Testis (tissue), 3 donors: Measurements from ENCODE around the gene ADAT1. TPM values are rescaled to one million over a fixed set of nuclear protein-coding genes. Genes with fewer than 3 reads are reported as not detected.

Experiments used
- DNase-seq: peaks from one replicate; pipeline ENCODE4 v3.0.0-alpha.2; 2019
- H3K27ac ChIP-seq, 2 donors: fragments of 200-600 bp; sonication (generic); one replicate each; pipeline ENCODE4 v1.5.1; 2019
- H3K27me3 ChIP-seq: fragments of 200-600 bp; sonication (generic); one replicate; pipeline ENCODE4 v1.5.1; 2019
- H3K36me3 ChIP-seq: fragments of 200-600 bp; sonication (generic); one replicate; pipeline ENCODE4 v1.5.1; 2017; ENCODE audit warnings: low read depth; ENCODE audit errors: missing control alignments
- H3K4me1 ChIP-seq: fragments of 200-600 bp; sonication (generic); one replicate; pipeline ENCODE4 v1.5.1; 2019
- H3K4me3 ChIP-seq, 2 donors: fragments of 200-600 bp; sonication (generic); one replicate each; pipeline ENCODE4 v1.5.1; 2017 to 2019
- H3K9me3 ChIP-seq: fragments of 200-600 bp; sonication (generic); one replicate; pipeline ENCODE4 v1.5.1; 2017
- CTCF ChIP-seq, 3 experiments: fragments of 450-650 bp in 2 of 3; fragments of 200-600 bp in 1 of 3; sonication (generic) in 1 of 3; IDR thresholded peaks; one replicate each; pipeline ENCODE4 v1.5.1; 2016 to 2019; ENCODE audit warnings: antibody characterized with exemption in 3 of 3, mild to moderate bottlenecking in 2 of 3, moderate library complexity in 1 of 3
- POLR2A ChIP-seq: fragments of 450-650 bp; IDR thresholded peaks from one replicate; pipeline ENCODE4 v1.6.1; 2017; ENCODE audit warnings: antibody characterized with exemption, mild to moderate bottlenecking, moderate library complexity
- WGBS, 2 donors: methylation state at CpG; one replicate each; pipeline ENCODE4 v1.1.5; 2018; 5-methylcytosine and 5-hydroxymethylcytosine counted together
- intact Hi-C: fragments of 100-400 bp; cut with DNase I; formaldehyde crosslinking; loops from one replicate; pipeline ENCODE4 v1.15.1; 2023; ENCODE audit warnings: low total_unique reads
- polyA plus RNA-seq: library from polyadenylated mRNA; stranded (reverse); fragments of 350-450 nt; fragmentation: Illumina TruSeq; extraction: RNeasy Lipid Tissue Mini Kit (QIAGEN cat#74804); gene quantifications from one replicate; pipeline ENCODE4 v1.2.3, GENCODE V29; 2014; ENCODE audit warnings: low read depth, low replicate concordance; ENCODE audit not compliant: insufficient read depth
- total RNA-seq, 2 donors: library from RNA; depleted of rRNA; stranded (reverse); fragments of >200 nt; gene quantifications; one replicate each; pipeline ENCODE4 v1.2.3, GENCODE V29; 2016

Gene ADAT1
- total and polyA plus RNA-seq, 3 donors from 2014 or later: 84.2 to 172 (median 104) TPM

GRCh38 chr16:75556431-75556950 lies 66.6 kb downstream of the ADAT1 start:
- peak; percentile 32 for DNase-seq
- Histone ChIP-seq H3K36me3 (no peaks in the 10 kb centered on the region), H3K27me3 (no peaks in the 10 kb centered on the region), H3K4me3 (peak overlapping the region; percentile 75 to 89), H3K9me3 (no peaks in the 10 kb centered on the region), H3K4me1 (peaks cover 12% of the 10 kb centered on the region), H3K27ac (peak overlapping the region; percentile 59 to 90)
- WGBS, 2 donors: 29 to 31% methylated on average over 16 of the region's 16 CpGs
- TF ChIP-seq CTCF (IDR thresholded peaks at IDR 0.05): no peak
- no peak for TF ChIP-seq POLR2A
- intact Hi-C loops: no loop called here

GRCh38 chr16:75555707-75556430 lies 67.2 kb downstream of the ADAT1 start, which contains the start of gene TMEM231:
TSS of gene TMEM231 (minus strand) at chr16:75556252. CDS start at chr16:75556209, 43 bp downstream.
- intact Hi-C loops: no loop called here
- TF ChIP-seq POLR2A (no peak), CTCF (IDR thresholded peaks at IDR 0.05) (peak in 1 of 3 experiments; percentile 3)
- Histone ChIP-seq H3K4me1 (peaks cover 12% of the 10 kb centered on the region), H3K4me3 (peak within 1 kb of the TSS; percentile 75 to 89), H3K9me3 (no peaks in the 10 kb centered on the region), H3K36me3 (no peaks in the 10 kb centered on the region), H3K27ac (peak within 1 kb of the TSS; percentile 59 to 90), H3K27me3 (no peaks in the 10 kb centered on the region)
- WGBS, 2 donors: 0% methylated on average over 6 to 38 of the region's 75 CpGs
- peak; percentile 99 for DNase-seq

- peak overlapping the region; percentile 59 to 90 for H3K27ac ChIP-seq
- H3K4me1 ChIP-seq: peaks cover 12% of the 10 kb centered on the region
- no peaks in the 10 kb centered on the region for H3K36me3 ChIP-seq
- no peaks in the 10 kb centered on the region for H3K9me3 ChIP-seq
- H3K27me3 ChIP-seq: no peaks in the 10 kb centered on the region
- 2% methylated on average over 26 of the region's 26 CpGs for WGBS, 2 donors
- intact Hi-C loops: no loop called here
- TF ChIP-seq CTCF (IDR thresholded peaks at IDR 0.05): no peak
- no peak for TF ChIP-seq POLR2A
- peak; percentile 94 for DNase-seq
- peak overlapping the region; percentile 75 to 89 for H3K4me3 ChIP-seq
These were observed 67.8 kb downstream of the ADAT1 start for GRCh38 chr16:75555213-75555706.

- no peak for DNase-seq
- TF ChIP-seq POLR2A (no peak), CTCF (IDR thresholded peaks at IDR 0.05) (no peak)
- Histone ChIP-seq H3K36me3 (no peaks in the 10 kb centered on the region), H3K4me1 (peaks cover 5% of the 10 kb centered on the region), H3K27ac (peak overlapping the region in 1 of 2 donors; percentile 27), H3K9me3 (no peaks in the 10 kb centered on the region), H3K27me3 (no peaks in the 10 kb centered on the region), H3K4me3 (no peak overlapping the region)
- intact Hi-C loops: no loop called here
- WGBS, 2 donors: 68 to 73% methylated on average over 2 of the region's 2 CpGs
These were observed 70.1 kb downstream of the ADAT1 start for GRCh38 chr16:75552951-75553350.
